Endothelial cell of umbilical vein (primary cell): Measurements from ENCODE around the gene VAMP2. TPM values are rescaled to one million over a fixed set of nuclear protein-coding genes. Genes with fewer than 3 reads are reported as not detected.

ENCODE experiments used
- BruUV-seq: library from RNA; stranded (reverse); fragments of 400-500 nt; replicated peaks from 2 replicates; lab custom pipeline; 2021; lab: Mats Ljungman, UMichigan
- CTCF ChIA-PET: fragments of 300-600, 350-600 bp; sonication (Branson Sonifier 250); formaldehyde crosslinking; loops from one replicate; lab custom pipeline; 2021; ENCODE audit warnings: antibody characterized with exemption, inconsistent platforms; lab: Charles Lee
- POLR2A ChIA-PET: fragments of 300-600, 350-600 bp; sonication (Branson Sonifier 250); formaldehyde crosslinking; loops from one replicate; lab custom pipeline; 2021; ENCODE audit warnings: antibody characterized with exemption, inconsistent platforms; lab: Charles Lee
- DNase-seq: peaks from one replicate; pipeline ENCODE4 v3.0.0-alpha.2; 2011; ENCODE audit warnings: low read depth, low spot score
- FAIRE-seq: peaks from 2 replicates; lab custom pipeline; 2011; peaks lifted over from hg19 to GRCh38; lab: Jason Lieb, UNC
- H2AFZ ChIP-seq: 2 replicates; pipeline ENCODE4 v1.6.0; 2012; ENCODE audit warnings: low read depth, low read length, control low read depth, inconsistent platforms
- H3K27ac ChIP-seq: 2 replicates; pipeline ENCODE4 v1.5.1; 2011; ENCODE audit warnings: low read depth, mild to moderate bottlenecking, control low read depth, low read length, moderate library complexity; ENCODE audit not compliant: insufficient read depth
- H3K27me3 ChIP-seq, 2 experiments: 2 replicates each; pipeline versions ENCODE4 v1.6.0 to v1.6.1; 2011; ENCODE audit warnings: low read length in 2 of 2, mixed read lengths in 1 of 2; ENCODE audit not compliant: control insufficient read depth in 2 of 2, insufficient read depth in 2 of 2
- H3K36me3 ChIP-seq, 2 experiments: 2 replicates in 1 of 2; 3 replicates in 1 of 2; pipeline ENCODE4 v1.5.1; 2011; ENCODE audit warnings: low read length in 2 of 2, mild to moderate bottlenecking in 1 of 2, moderate library complexity in 1 of 2; ENCODE audit not compliant: control insufficient read depth in 2 of 2, insufficient read depth in 2 of 2; ENCODE audit errors: extremely low read depth in 1 of 2
- H3K4me1 ChIP-seq: 3 replicates; pipeline ENCODE4 v1.5.1; 2011; ENCODE audit warnings: mild to moderate bottlenecking, low read length; ENCODE audit not compliant: control insufficient read depth, insufficient read depth; ENCODE audit errors: extremely low read depth
- H3K4me2 ChIP-seq: 2 replicates; pipeline ENCODE4 v1.6.1; 2011; ENCODE audit warnings: low read length, control low read depth, mixed read lengths; ENCODE audit not compliant: insufficient read depth
- H3K4me3 ChIP-seq, 3 experiments: fragments of 200-600 bp in 1 of 3; sonication (generic), shearing (Covaris generic) in 1 of 3; replicated peaks in 1 of 3; 2 replicates each; pipeline ENCODE4 v1.5.1; 2011 to 2016; ENCODE audit warnings: control low read depth in 3 of 3, low read length in 3 of 3, mild to moderate bottlenecking in 2 of 3, inconsistent platforms in 1 of 3, low read depth in 1 of 3, moderate library complexity in 1 of 3; ENCODE audit not compliant: insufficient read depth in 1 of 3
- H3K79me2 ChIP-seq: 2 replicates; pipeline ENCODE4 v1.6.0; 2012; ENCODE audit warnings: low read length, inconsistent platforms; ENCODE audit not compliant: control insufficient read depth, insufficient read depth
- H3K9ac ChIP-seq: replicated peaks from 2 replicates; pipeline ENCODE3; 2011; ENCODE audit warnings: low read length, control low read depth; ENCODE audit not compliant: insufficient read depth; ENCODE audit errors: extremely low read depth
- H3K9me1 ChIP-seq: replicated peaks from 3 replicates; pipeline ENCODE4 v1.6.0; 2011; ENCODE audit warnings: mild to moderate bottlenecking, low read length; ENCODE audit not compliant: control insufficient read depth, insufficient read depth; ENCODE audit errors: extremely low read depth
- H3K9me3 ChIP-seq: replicated peaks from 2 replicates; pipeline ENCODE4 v1.5.1; 2012; ENCODE audit warnings: low read length, inconsistent platforms; ENCODE audit not compliant: control insufficient read depth, insufficient read depth
- H4K20me1 ChIP-seq: replicated peaks from 2 replicates; pipeline ENCODE3; 2011; ENCODE audit warnings: mild to moderate bottlenecking, low read length; ENCODE audit not compliant: control insufficient read depth, insufficient read depth; ENCODE audit errors: extremely low read depth
- CTCF ChIP-seq, 2 donors: IDR thresholded peaks; 1 replicate in 1 of 2; 2 replicates in 1 of 2; pipeline ENCODE4 v1.5.1; 2011; ENCODE audit warnings: low read length in 2 of 2, mild to moderate bottlenecking in 2 of 2, moderate library complexity in 2 of 2, control low read depth in 1 of 2, inconsistent platforms in 1 of 2, low read depth in 1 of 2; ENCODE audit not compliant: insufficient read depth in 1 of 2; ENCODE audit errors: extremely low read depth in 1 of 2
- EZH2 ChIP-seq: IDR thresholded peaks from 2 replicates; pipeline ENCODE4 v1.6.1; 2012; ENCODE audit warnings: borderline replicate concordance, low read depth, mild to moderate bottlenecking, moderate library complexity, low read length, inconsistent platforms; ENCODE audit not compliant: severe bottlenecking
- FOS ChIP-seq: IDR thresholded peaks from 2 replicates; pipeline ENCODE4 v1.6.1; 2011; ENCODE audit warnings: mild to moderate bottlenecking, low read length, moderate library complexity, borderline replicate concordance; ENCODE audit not compliant: insufficient read depth
- GATA2 ChIP-seq: IDR thresholded peaks from 2 replicates; pipeline ENCODE4 v1.7.0; 2011; ENCODE audit warnings: low read depth, mild to moderate bottlenecking, moderate library complexity, mixed read lengths, low read length; ENCODE audit not compliant: insufficient read length, insufficient read depth
- JUN ChIP-seq: IDR thresholded peaks from 2 replicates; pipeline ENCODE4 v1.6.1; 2011; ENCODE audit warnings: borderline replicate concordance, low read depth; ENCODE audit not compliant: insufficient read length, insufficient read depth
- MAX ChIP-seq: IDR thresholded peaks from 2 replicates; pipeline ENCODE4 v1.6.1; 2011; ENCODE audit not compliant: insufficient read depth, insufficient read length
- MYC ChIP-seq: IDR thresholded peaks from one replicate; pipeline ENCODE4 v1.6.1; 2011; ENCODE audit warnings: mild to moderate bottlenecking, low read depth, low read length
- POLR2A ChIP-seq: IDR thresholded peaks from 2 replicates; pipeline ENCODE4 v1.6.1; 2012; ENCODE audit warnings: low read depth, mild to moderate bottlenecking, control low read depth, low read length
- POLR2AphosphoS5 ChIP-seq: IDR thresholded peaks from 2 replicates; pipeline ENCODE4 v1.6.1; 2012; ENCODE audit warnings: low read depth, mild to moderate bottlenecking, control low read depth, low read length, moderate library complexity; ENCODE audit not compliant: insufficient read depth
- dilution Hi-C: fragments of 300-500 bp; cut with MboI; formaldehyde crosslinking; loops from one replicate; pipeline ENCODE4 v1.15.0; 2019; ENCODE audit warnings: low sequenced_read_pairs; ENCODE audit not compliant: extremely low pct_ligation_motif_present
- intact Hi-C: fragments of 100-400 bp; cut with micrococcal nuclease; formaldehyde crosslinking; loops from one replicate; pipeline ENCODE4 v1.10.0; 2022
- polyA plus RNA-seq, 4 experiments: library from polyadenylated mRNA; depleted of rRNA in 3 of 4; stranded (reverse) in 3 of 4; unstranded in 1 of 4; fragments of >200 nt; gene quantifications; 2 replicates each; pipeline versions ENCODE4 v1.2.1 to v1.2.3, GENCODE V29; 2011 to 2012; ENCODE audit warnings: missing spikeins in 1 of 4
- total RNA-seq: library from RNA; stranded (reverse); gene quantifications from 2 replicates; pipeline ENCODE4 v1.2.3, GENCODE V29; 2021

The VAMP2 gene
- total and polyA plus RNA-seq, 2 donors (not counting 3 experiments of a cell fraction or from before 2014, with no cell fraction given): 35.9 to 38.0 TPM

GRCh38 chr17:8151120-8151640 is 11.6 kb downstream of the VAMP2 start:
- Histone ChIP-seq H4K20me1 (no peaks in the 10 kb centered on the region), H3K27me3 (no peaks in the 10 kb centered on the region), H3K4me3 (peak overlapping the region; percentile 67 to 83 (median 69)), H3K4me2 (peak overlapping the region; percentile 82), H3K9ac (peak overlapping the region; percentile 96), H3K36me3 (peaks cover 2 to 37% of the 10 kb centered on the region in 2 experiments), H3K9me1 (no peaks in the 10 kb centered on the region), H3K79me2 (peaks cover 5% of the 10 kb centered on the region), H3K9me3 (no peaks in the 10 kb centered on the region), H3K4me1 (peaks cover 43% of the 10 kb centered on the region), H3K27ac (peak overlapping the region; percentile 99), H2AFZ (no peak overlapping the region)
- peak; percentile 65 for TF ChIP-seq MAX
- no peak for TF ChIP-seq FOS
- no peak for TF ChIP-seq MYC
- intact Hi-C loops (loop anchor here (1.0 kb wide), 1 partner anchor 12 kb away; no protein-coding TSS in a partner anchor), dilution Hi-C loops (no loop called here)
- POLR2A ChIA-PET: interaction anchor here (1.1 kb wide), 1 partner anchor 22 kb away, joined by 9 read pairs; no protein-coding TSS in a partner anchor
- BruUV-seq: no TSS peak
- CTCF ChIA-PET: interaction anchor here (0.9 to 3.6 kb wide), 4 partner anchors 10 to 57 kb away, joined by 4 to 28 read pairs (median 4); no protein-coding TSS in a partner anchor
- peak; percentile 84 for FAIRE-seq
- DNase-seq: peak; percentile 92

- ChIA-PET CTCF (interaction anchor here (0.9 to 3.6 kb wide), 4 partner anchors 10 to 56 kb away, joined by 4 to 28 read pairs (median 4); no protein-coding TSS in a partner anchor), POLR2A (interaction anchor here (1.1 kb wide), 1 partner anchor 23 kb away, joined by 9 read pairs; no protein-coding TSS in a partner anchor)
- Histone ChIP-seq H3K27ac (peak overlapping the region; percentile 99), H2AFZ (no peak overlapping the region), H3K4me1 (peaks cover 38% of the 10 kb centered on the region), H3K9ac (peak overlapping the region; percentile 53), H3K9me3 (no peaks in the 10 kb centered on the region), H3K79me2 (peaks cover 5% of the 10 kb centered on the region), H3K9me1 (no peaks in the 10 kb centered on the region), H3K4me3 (no peak overlapping the region), H3K4me2 (peak overlapping the region; percentile 53), H3K36me3 (peaks cover 2 to 44% of the 10 kb centered on the region in 2 experiments), H3K27me3 (no peaks in the 10 kb centered on the region), H4K20me1 (no peaks in the 10 kb centered on the region)
- BruUV-seq: no TSS peak
- TF ChIP-seq FOS: no peak
- TF ChIP-seq JUN: no peak
- TF ChIP-seq MAX: no peak
- no peak for TF ChIP-seq GATA2
- TF ChIP-seq CTCF (IDR thresholded peaks at IDR 0.05; ENCODE audit: extremely low read depth in 1 of 2, insufficient read depth in 1 of 2, low read depth in 1 of 2, low read length in 2 of 2): no peak
- TF ChIP-seq POLR2A: no peak
- TF ChIP-seq MYC: no peak
- no peak for TF ChIP-seq EZH2
- TF ChIP-seq POLR2AphosphoS5: no peak
- dilution Hi-C loops (no loop called here), intact Hi-C loops (loop anchor here (1.0 kb wide), 1 partner anchor 11 kb away; no protein-coding TSS in a partner anchor)
- no peak for DNase-seq
- no peak for FAIRE-seq
Measured at GRCh38 chr17:8150194-8151119, 12.3 kb downstream of the VAMP2 start.
